GM12801 (cell line): ENCODE measurements around the gene CHD9.

ENCODE experiments used
- TF ChIP-seq, protein P1 (sequence below): IDR thresholded peaks from one replicate; pipeline ENCODE4 v1.5.1; 2011; ENCODE audit warnings: control low read depth; ENCODE audit not compliant: insufficient read length; ENCODE audit errors: extremely low read depth

The CHD9 gene

DNA sequence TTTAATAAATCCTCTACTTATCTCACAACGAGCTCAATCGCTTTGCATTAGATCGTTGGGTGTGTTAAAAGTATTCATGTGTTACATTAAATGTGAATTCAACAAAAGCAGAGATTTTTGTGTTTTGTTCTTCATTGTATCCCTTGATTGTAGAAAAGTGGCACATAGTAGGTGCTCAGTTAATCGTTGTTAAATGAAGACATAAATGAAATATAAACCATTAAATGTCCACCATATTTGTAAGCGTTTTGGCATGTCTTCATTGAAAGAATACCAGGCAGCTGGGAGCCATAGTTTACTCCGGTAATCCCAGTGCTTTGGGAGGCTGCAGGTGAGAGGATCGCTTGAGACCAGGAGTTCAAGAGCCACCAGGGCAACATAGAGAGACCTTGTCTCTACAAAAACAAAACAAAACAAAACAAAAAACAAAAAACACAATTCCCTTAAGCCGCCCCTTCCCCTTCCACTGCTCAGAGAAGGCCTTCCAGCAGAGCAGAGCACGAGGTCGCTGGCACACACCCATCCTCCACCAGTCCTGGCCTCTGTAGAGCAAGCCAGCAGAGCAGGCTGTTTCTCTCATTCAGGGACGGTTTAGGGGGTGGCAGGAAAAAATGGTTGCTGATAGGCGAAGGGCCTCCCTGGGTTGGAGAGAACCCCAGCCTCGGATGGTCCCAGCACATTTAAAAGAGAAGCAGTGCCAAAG lies 673 bp upstream of the CHD9 start:
- TF ChIP-seq, protein P1, sequence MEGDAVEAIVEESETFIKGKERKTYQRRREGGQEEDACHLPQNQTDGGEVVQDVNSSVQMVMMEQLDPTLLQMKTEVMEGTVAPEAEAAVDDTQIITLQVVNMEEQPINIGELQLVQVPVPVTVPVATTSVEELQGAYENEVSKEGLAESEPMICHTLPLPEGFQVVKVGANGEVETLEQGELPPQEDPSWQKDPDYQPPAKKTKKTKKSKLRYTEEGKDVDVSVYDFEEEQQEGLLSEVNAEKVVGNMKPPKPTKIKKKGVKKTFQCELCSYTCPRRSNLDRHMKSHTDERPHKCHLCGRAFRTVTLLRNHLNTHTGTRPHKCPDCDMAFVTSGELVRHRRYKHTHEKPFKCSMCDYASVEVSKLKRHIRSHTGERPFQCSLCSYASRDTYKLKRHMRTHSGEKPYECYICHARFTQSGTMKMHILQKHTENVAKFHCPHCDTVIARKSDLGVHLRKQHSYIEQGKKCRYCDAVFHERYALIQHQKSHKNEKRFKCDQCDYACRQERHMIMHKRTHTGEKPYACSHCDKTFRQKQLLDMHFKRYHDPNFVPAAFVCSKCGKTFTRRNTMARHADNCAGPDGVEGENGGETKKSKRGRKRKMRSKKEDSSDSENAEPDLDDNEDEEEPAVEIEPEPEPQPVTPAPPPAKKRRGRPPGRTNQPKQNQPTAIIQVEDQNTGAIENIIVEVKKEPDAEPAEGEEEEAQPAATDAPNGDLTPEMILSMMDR = no peak

DNA sequence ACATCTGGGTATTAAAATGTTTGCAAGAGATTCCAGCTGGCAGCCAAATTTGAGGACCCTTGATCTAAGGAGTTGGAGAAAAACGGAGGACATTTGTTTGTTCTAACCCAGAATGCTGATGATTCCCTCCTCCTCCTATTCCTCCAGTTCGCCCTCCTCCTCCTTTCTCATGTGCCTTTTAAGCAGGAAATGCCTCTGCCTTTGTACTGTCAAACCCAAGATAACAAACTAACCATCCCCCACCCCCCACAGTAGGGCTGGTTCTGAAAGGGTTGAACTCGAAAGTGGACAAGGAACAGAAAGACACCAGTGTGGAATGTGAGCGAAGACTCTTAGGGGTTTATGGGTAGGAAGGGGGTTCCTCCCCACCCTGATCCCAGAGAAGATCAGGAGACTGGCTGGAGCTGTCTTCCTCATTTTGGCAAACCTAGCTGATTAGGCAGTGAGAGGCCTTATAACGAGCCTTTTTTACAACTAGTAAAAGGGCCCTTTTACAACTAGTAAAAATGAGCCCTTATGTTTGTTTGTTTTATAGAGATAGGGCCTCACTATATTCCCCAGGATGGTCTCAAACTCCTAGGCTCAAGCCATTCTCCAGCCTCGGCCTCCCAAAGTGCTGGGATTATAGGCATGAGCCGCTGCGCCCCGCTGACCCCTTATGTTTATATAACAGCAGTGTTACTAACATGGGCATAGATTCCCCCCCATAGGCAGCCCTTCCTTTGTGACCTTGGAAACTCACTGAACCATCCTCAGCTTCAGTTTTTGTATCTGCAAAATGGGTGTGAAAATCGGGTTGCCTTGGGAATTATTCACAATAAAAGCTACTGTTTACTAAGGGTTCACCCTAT lies 975 bp downstream of the CHD9 start:
- TF ChIP-seq, protein P1 = no peak

DNA sequence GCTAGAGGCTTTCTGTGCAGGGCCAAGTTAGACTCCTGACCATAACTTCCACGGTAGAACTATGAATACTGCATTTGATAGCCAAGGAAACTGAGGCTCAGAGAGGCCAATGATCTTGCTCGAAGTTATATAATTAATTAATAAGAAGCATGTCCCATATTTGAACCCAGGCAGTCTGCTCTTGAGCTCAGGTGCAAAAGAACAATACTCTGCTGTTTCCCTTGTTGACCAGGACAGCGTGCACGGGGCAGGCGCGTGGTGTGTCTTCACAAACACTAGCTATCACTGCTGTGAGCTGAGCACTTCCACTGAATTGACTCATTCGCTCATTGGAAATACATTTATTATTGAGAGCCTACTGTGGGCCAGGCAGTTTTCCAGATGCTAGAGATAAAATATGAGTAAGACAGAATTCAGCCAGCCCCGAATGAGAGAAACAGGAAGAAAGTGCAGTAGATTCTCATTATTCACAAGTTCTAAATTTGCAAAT lies 1.6 kb downstream of the CHD9 start:
- TF ChIP-seq, protein P1 = no peak

DNA sequence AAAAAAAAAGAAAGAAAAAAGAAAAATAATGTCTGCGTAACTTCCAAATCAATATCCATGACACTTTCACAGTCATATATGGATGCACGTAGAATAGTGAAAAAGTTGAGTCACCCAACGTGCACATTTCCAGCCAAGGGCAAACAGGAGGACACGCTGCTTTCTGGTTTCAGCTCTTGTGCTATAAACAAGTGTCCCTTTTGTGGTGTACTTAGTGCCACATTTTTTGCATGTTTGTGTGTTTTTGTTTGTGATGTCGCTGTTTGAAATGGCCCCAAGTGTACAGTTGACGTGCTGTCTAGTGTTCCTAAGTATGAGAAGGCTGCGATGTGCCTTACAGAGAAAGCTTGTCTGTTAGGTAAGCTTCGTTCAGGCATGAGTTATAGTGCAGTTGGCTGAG lies 2.9 kb downstream of the CHD9 start:
- TF ChIP-seq, protein P1 = no peak

DNA sequence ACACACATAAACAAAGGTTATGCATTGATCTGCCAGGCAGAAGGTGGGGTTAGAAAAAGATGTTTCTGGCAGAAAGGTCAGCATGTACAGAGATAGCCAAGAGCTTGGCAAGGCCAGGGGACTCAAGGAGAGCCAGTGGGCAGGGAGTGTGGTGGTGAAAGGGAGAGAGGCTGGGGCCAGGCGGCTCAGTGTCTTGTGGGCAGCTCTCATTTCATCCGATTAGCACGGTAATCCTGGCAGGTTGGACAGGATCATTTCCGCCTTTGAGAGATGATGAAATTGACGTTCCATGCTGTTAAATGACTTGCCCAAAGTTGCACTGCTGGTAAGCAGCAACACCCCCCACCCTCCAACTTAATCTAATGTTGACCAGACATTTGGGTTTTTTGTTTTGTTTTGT lies 3.6 kb downstream of the CHD9 start:
- TF ChIP-seq, protein P1 = no peak

DNA sequence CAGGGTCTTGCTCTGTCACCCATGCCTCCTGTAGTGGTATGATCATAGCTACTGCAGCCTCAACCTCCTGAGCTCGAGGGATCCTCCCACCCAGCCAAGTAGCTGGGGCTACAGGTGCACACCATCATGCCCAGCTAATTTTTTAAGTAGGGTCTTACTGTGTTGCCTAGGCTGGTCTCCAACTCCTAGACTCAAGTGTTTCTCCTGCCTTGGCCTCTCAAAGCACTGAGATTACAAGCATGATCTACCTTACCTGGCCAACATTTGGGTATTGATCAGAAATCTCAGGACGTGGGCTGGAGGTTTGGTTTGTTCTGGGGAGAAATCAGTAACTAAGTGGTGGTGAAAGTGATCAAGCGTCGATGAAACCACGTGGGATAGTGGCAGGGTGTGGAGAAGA lies 4.1 kb downstream of the CHD9 start:
- TF ChIP-seq, protein P1 = no peak

DNA sequence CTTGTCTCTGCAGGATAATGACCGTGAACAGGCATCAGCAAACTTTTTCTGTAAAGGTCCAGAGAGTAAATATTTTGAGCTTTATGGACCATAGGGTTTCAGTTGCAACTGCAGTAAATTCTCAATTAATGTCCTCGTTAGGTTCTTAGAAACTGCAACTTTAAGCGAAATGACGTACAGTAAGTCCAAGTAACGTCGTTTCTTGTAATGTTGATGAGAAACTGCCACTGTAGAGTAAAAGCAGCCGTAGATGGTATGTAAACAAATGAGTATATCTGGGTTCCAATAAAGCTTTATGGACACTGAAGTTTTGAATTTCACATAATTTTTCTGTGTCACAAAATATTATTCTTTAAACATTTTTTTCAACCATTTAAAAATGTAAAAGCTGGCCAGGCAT lies 4.9 kb downstream of the CHD9 start:
- TF ChIP-seq, protein P1 = no peak
